SK-N-SH treated with all-trans-retinoic acid at 6 μM for 48 hours (cell line): ENCODE results near the gene BARX2.

Experiments
- BACH2 ChIP-seq: fragments of 250-450 bp; sonication (Bioruptor Pico); IDR thresholded peaks from 2 replicates; pipeline ENCODE4 v1.9.0; 2021; ENCODE audit warnings: mild to moderate bottlenecking, borderline replicate concordance
- OSR1 ChIP-seq: fragments of 250-450 bp; sonication (Bioruptor Pico); IDR thresholded peaks from 2 replicates; pipeline ENCODE4 v1.8.0; 2022; ENCODE audit warnings: moderate library complexity, mild to moderate bottlenecking, inconsistent platforms
- PATZ1 ChIP-seq: fragments of 250-450 bp; sonication (Bioruptor Pico); IDR thresholded peaks from 2 replicates; pipeline ENCODE4 v1.8.0; 2020; ENCODE audit warnings: mild to moderate bottlenecking, moderate library complexity, borderline replicate concordance
- PPARA ChIP-seq: fragments of 250-450 bp; sonication (Bioruptor Pico); IDR thresholded peaks from 2 replicates; pipeline ENCODE4 v1.5.0; 2020; ENCODE audit warnings: mild to moderate bottlenecking, borderline replicate concordance
- RARB ChIP-seq: fragments of 250-450 bp; sonication (Bioruptor Pico); IDR thresholded peaks from 2 replicates; pipeline ENCODE4 v1.8.0; 2021; ENCODE audit warnings: mild to moderate bottlenecking, moderate library complexity

- TF ChIP-seq PATZ1 (CRISPR knock-in tag) (no peak), PPARA (CRISPR knock-in tag) (no peak), OSR1 (CRISPR knock-in tag) (no peak), BACH2 (CRISPR knock-in tag) (no peak), RARB (CRISPR knock-in tag) (no peak)
These were observed 51.1 kb downstream of the BARX2 start for GRCh38 chr11:129426776-129427175.
